Measurements from ENCODE around the gene PUS1. TPM values are rescaled to one million over a fixed set of nuclear protein-coding genes. Genes with fewer than 3 reads are reported as not detected.

Gene PUS1
- total and polyA plus RNA-seq, 8 donors, result 7.6 to 35.4 (median 14.7) TPM

GRCh38 chr12:131895640-131896079 is 33.4 kb upstream of the PUS1 start:
- peak overlapping the region; percentile 97 to 100 (median 99) for H3K27ac ChIP-seq
- H3K4me3 ChIP-seq, result peak overlapping the region; percentile 31 to 57 (median 47)
- no peak for FAIRE-seq
- TF ChIP-seq, protein P1, sequence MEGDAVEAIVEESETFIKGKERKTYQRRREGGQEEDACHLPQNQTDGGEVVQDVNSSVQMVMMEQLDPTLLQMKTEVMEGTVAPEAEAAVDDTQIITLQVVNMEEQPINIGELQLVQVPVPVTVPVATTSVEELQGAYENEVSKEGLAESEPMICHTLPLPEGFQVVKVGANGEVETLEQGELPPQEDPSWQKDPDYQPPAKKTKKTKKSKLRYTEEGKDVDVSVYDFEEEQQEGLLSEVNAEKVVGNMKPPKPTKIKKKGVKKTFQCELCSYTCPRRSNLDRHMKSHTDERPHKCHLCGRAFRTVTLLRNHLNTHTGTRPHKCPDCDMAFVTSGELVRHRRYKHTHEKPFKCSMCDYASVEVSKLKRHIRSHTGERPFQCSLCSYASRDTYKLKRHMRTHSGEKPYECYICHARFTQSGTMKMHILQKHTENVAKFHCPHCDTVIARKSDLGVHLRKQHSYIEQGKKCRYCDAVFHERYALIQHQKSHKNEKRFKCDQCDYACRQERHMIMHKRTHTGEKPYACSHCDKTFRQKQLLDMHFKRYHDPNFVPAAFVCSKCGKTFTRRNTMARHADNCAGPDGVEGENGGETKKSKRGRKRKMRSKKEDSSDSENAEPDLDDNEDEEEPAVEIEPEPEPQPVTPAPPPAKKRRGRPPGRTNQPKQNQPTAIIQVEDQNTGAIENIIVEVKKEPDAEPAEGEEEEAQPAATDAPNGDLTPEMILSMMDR (IDR thresholded peaks at IDR 0.05), result no peak
- WGBS, 2 donors, result 0 to 2% methylated on average over 12 of the region's 12 CpGs
- ATAC-seq, result peak in 2 of 4 donors; percentile 0 to 1
- H3K27me3 ChIP-seq, result no peaks in the 10 kb centered on the region
- no peaks in the 10 kb centered on the region for H3K36me3 ChIP-seq
- peak in 2 of 6 donors; percentile 51 to 55 for DNase-seq
- no peaks in the 10 kb centered on the region for H3K9me3 ChIP-seq
- H3K4me1 ChIP-seq, result peaks cover 5 to 12% (median 7%) of the 10 kb centered on the region in 3 donors
- intact Hi-C loops (cut with DNase I), result no loop called here

- peak overlapping the region; percentile 31 to 57 (median 47) for H3K4me3 ChIP-seq
- no peaks in the 10 kb centered on the region for H3K36me3 ChIP-seq
- TF ChIP-seq, protein P1 (IDR thresholded peaks at IDR 0.05), result no peak
- FAIRE-seq (no peak), ATAC-seq (peak; percentile 77 to 89 (median 80)), DNase-seq (peak; percentile 96 to 99 (median 98))
- peaks cover 5 to 13% (median 7%) of the 10 kb centered on the region in 3 donors for H3K4me1 ChIP-seq
- H3K27ac ChIP-seq, result peak overlapping the region; percentile 97 to 100 (median 99)
- intact Hi-C loops (cut with DNase I), result no loop called here
- H3K27me3 ChIP-seq, result no peaks in the 10 kb centered on the region
- H3K9me3 ChIP-seq, result no peaks in the 10 kb centered on the region
- WGBS, 2 donors, result 0 to 3% methylated on average over 30 to 39 of the region's 39 CpGs
Measured at GRCh38 chr12:131896080-131896810, 32.8 kb upstream of the PUS1 start.

DNA sequence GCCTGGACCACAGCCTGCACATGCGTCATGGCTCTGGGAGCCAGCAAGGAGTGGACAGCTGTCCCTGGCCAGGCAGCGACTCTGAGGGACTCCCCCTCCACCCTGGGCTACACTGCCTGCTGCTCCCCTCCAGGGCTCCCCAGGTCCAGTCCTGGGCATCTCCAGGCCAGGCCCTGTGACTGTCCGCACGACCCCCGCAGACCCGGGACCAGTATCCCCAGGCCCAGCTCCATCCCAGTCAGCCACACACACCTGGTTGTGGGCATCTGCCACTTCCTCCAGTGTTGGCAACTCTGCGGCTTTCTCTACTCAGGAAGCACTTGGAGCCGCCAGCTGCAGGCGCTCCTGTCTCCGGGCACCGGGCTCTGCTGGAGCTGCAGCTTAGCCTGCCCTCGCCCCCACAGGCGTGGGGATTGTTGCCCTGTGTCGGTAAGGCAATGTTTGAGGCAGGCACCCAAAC is 32.2 kb upstream of the PUS1 start:
- no peak for FAIRE-seq

DNA sequence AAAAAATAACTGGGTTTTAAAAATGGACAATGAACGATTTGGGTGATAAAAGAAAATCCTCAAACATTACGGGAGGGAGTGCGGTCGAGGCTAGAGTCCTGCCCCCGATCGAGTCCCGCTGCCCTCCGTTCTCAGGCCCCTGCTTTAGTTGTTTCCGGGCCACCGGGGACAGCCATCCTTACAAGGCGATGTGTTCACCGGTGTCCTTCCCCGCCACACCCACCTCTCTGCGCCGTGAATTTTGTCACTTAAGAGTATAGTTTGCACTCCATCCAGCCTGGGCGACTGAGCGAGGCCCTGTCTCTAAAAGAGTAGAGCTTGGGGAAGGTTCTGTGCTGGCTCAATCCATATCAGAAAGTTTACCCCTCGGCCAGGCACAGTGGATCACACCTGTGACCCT is 31.8 kb upstream of the PUS1 start:
- Histone ChIP-seq H3K4me1 (peaks cover 5 to 21% (median 7%) of the 10 kb centered on the region in 3 donors), H3K9me3 (no peaks in the 10 kb centered on the region), H3K27ac (peak overlapping the region; percentile 97 to 100 (median 99)), H3K27me3 (no peaks in the 10 kb centered on the region), H3K4me3 (peak overlapping the region in 3 of 4 donors; percentile 9 to 57 (median 52)), H3K36me3 (no peaks in the 10 kb centered on the region)
- TF ChIP-seq, protein P1 (IDR thresholded peaks at IDR 0.05), result no peak
- intact Hi-C loops (cut with DNase I), result no loop called here
- 35 to 48% methylated on average over 18 of the region's 18 CpGs for WGBS, 2 donors
- ATAC-seq, result no peak
- peak in 4 of 6 donors; percentile 55 to 75 (median 60) for DNase-seq
- no peak for FAIRE-seq

More for the DNA sequence above, 32.2 kb upstream of the PUS1 start:
- Histone ChIP-seq H3K4me3 (peak overlapping the region; percentile 9 to 57 (median 38)), H3K9me3 (no peaks in the 10 kb centered on the region), H3K27me3 (no peaks in the 10 kb centered on the region), H3K4me1 (peaks cover 5 to 19% (median 7%) of the 10 kb centered on the region in 3 donors), H3K27ac (peak overlapping the region; percentile 97 to 100 (median 99)), H3K36me3 (no peaks in the 10 kb centered on the region)
- intact Hi-C loops (cut with DNase I), result no loop called here
- 21 to 24% methylated on average over 14 of the region's 14 CpGs for WGBS, 2 donors
- ATAC-seq (peak; percentile 9 to 71 (median 20)), DNase-seq (no peak)
- TF ChIP-seq, protein P1 (IDR thresholded peaks at IDR 0.05), result no peak
